Stimulated activated memory B cell treated with anti-CD40 and anti-IgM and Interleukin-4, amounts not matched to agents 10 μg/mL and 1 μg/mL and 100 μg/mL, for 72 hours (primary cell): ENCODE results near the gene SLC49A3.
A peak's percentile ranks its signal among the peaks of the same experiment; 100 is the strongest.
"Not testable (repeated sequence)": the region's sequence is repeated elsewhere in the genome, so short reads cannot be mapped to it uniquely, and the experiment has no call there.

Source experiments
- ATAC-seq: fragments of 150-1000 bp; cut with Tn5 transposase; 2 replicates; pipeline ENCODE4 v1.10.0; 2021
- H3K27ac Mint-ChIP-seq: one replicate; pipeline ENCODE4 v1.8.0; 2022; ENCODE audit warnings: mild to moderate bottlenecking, mixed read lengths
- H3K27me3 Mint-ChIP-seq: one replicate; pipeline ENCODE4 v1.8.0; 2022; ENCODE audit warnings: mixed read lengths
- H3K36me3 Mint-ChIP-seq: one replicate; pipeline ENCODE4 v1.8.0; 2022; ENCODE audit warnings: mixed read lengths
- H3K4me1 Mint-ChIP-seq: one replicate; pipeline ENCODE4 v1.8.0; 2022; ENCODE audit warnings: mixed read lengths
- H3K4me3 Mint-ChIP-seq: one replicate; pipeline ENCODE4 v1.8.0; 2022; ENCODE audit warnings: mild to moderate bottlenecking, moderate library complexity, mixed read lengths
- H3K9me3 Mint-ChIP-seq: one replicate; pipeline ENCODE4 v1.8.0; 2022; ENCODE audit warnings: mixed read lengths

SLC49A3 gene

GRCh38 chr4:710116-710515, 21.2 kb upstream of the SLC49A3 start:
- H3K27ac Mint-ChIP-seq = no peak overlapping the region
- peaks cover 21% of the 10 kb centered on the region for H3K36me3 Mint-ChIP-seq
- H3K27me3 Mint-ChIP-seq = no peaks in the 10 kb centered on the region
- H3K4me1 Mint-ChIP-seq = peaks cover 55% of the 10 kb centered on the region
- no peaks in the 10 kb centered on the region for H3K9me3 Mint-ChIP-seq
- ATAC-seq = no peak
- H3K4me3 Mint-ChIP-seq = no peak overlapping the region

GRCh38 chr4:709348-709747, 20.4 kb upstream of the SLC49A3 start:
- Mint-ChIP-seq H3K4me3 (no peak overlapping the region), H3K36me3 (peaks cover 18% of the 10 kb centered on the region), H3K27me3 (no peaks in the 10 kb centered on the region), H3K4me1 (peaks cover 56% of the 10 kb centered on the region), H3K27ac (no peak overlapping the region), H3K9me3 (no peaks in the 10 kb centered on the region)
- no peak for ATAC-seq

- no peak overlapping the region for H3K4me3 Mint-ChIP-seq
- no peak overlapping the region for H3K27ac Mint-ChIP-seq
- peaks cover 56% of the 10 kb centered on the region for H3K4me1 Mint-ChIP-seq
- H3K9me3 Mint-ChIP-seq = no peaks in the 10 kb centered on the region
- no peak for ATAC-seq
- H3K36me3 Mint-ChIP-seq = peaks cover 17% of the 10 kb centered on the region
- no peaks in the 10 kb centered on the region for H3K27me3 Mint-ChIP-seq
Observed at GRCh38 chr4:708631-708933, 19.6 kb upstream of the SLC49A3 start.

GRCh38 chr4:707929-708630, 19.1 kb upstream of the SLC49A3 start:
- H3K27ac Mint-ChIP-seq = no peak overlapping the region
- H3K4me1 Mint-ChIP-seq = peaks cover 54% of the 10 kb centered on the region
- no peaks in the 10 kb centered on the region for H3K27me3 Mint-ChIP-seq
- no peak for ATAC-seq
- H3K4me3 Mint-ChIP-seq = no peak overlapping the region
- peaks cover 17% of the 10 kb centered on the region for H3K36me3 Mint-ChIP-seq
- no peaks in the 10 kb centered on the region for H3K9me3 Mint-ChIP-seq

GRCh38 chr4:706834-707598, 18.1 kb upstream of the SLC49A3 start:
- Mint-ChIP-seq H3K4me1 (peaks cover 49% of the 10 kb centered on the region), H3K9me3 (no peaks in the 10 kb centered on the region), H3K4me3 (peak overlapping the region; percentile 21), H3K36me3 (peaks cover 17% of the 10 kb centered on the region), H3K27ac (no peak overlapping the region), H3K27me3 (no peaks in the 10 kb centered on the region)
- no peak for ATAC-seq

GRCh38 chr4:706083-706633, 17.2 kb upstream of the SLC49A3 start:
- ATAC-seq = not testable (repeated sequence)
- H3K27ac Mint-ChIP-seq = peak overlapping the region; percentile 87

GRCh38 chr4:705278-706082, 16.5 kb upstream of the SLC49A3 start, which contains the start of gene PCGF3:
Gene PCGF3 (plus strand): TSS chr4:705832. CDS start chr4:733681, 27,849 bp downstream.
- H3K27ac Mint-ChIP-seq = peak within 1 kb of the TSS; percentile 87
- peaks cover 51% of the 10 kb centered on the region for H3K4me1 Mint-ChIP-seq
- H3K36me3 Mint-ChIP-seq = peaks cover 11% of the 10 kb centered on the region
- no peaks in the 10 kb centered on the region for H3K27me3 Mint-ChIP-seq
- ATAC-seq = peak; percentile 97
- H3K4me3 Mint-ChIP-seq = peak within 1 kb of the TSS; percentile 91
- peaks cover 3% of the 10 kb centered on the region for H3K9me3 Mint-ChIP-seq

More at GRCh38 chr4:706083-706633, 17.2 kb upstream of the SLC49A3 start:
- H3K9me3 Mint-ChIP-seq, H3K27me3 Mint-ChIP-seq: not testable (repeated sequence)
- H3K4me3 Mint-ChIP-seq = peak overlapping the region; percentile 91
- peaks cover 17% of the 10 kb centered on the region for H3K36me3 Mint-ChIP-seq
- H3K4me1 Mint-ChIP-seq = peaks cover 49% of the 10 kb centered on the region

- H3K27me3 Mint-ChIP-seq = no peaks in the 10 kb centered on the region
- ATAC-seq = no peak
- H3K36me3 Mint-ChIP-seq = peaks cover 5% of the 10 kb centered on the region
- peaks cover 3% of the 10 kb centered on the region for H3K9me3 Mint-ChIP-seq
- H3K4me1 Mint-ChIP-seq = peaks cover 51% of the 10 kb centered on the region
- H3K27ac Mint-ChIP-seq = peak overlapping the region; percentile 87
- H3K4me3 Mint-ChIP-seq = peak overlapping the region; percentile 91
Observed at GRCh38 chr4:704971-705277, 16.0 kb upstream of the SLC49A3 start.

GRCh38 chr4:704198-704891, 15.4 kb upstream of the SLC49A3 start:
- no peaks in the 10 kb centered on the region for H3K36me3 Mint-ChIP-seq
- ATAC-seq = peak; percentile 1
- peak overlapping the region; percentile 91 for H3K4me3 Mint-ChIP-seq
- no peaks in the 10 kb centered on the region for H3K27me3 Mint-ChIP-seq
- peaks cover 3% of the 10 kb centered on the region for H3K9me3 Mint-ChIP-seq
- H3K4me1 Mint-ChIP-seq = peaks cover 51% of the 10 kb centered on the region
- H3K27ac Mint-ChIP-seq = peak overlapping the region; percentile 87

- H3K27me3 Mint-ChIP-seq = no peaks in the 10 kb centered on the region
- H3K4me1 Mint-ChIP-seq = peaks cover 51% of the 10 kb centered on the region
- H3K4me3 Mint-ChIP-seq = no peak overlapping the region
- H3K36me3 Mint-ChIP-seq = no peaks in the 10 kb centered on the region
- ATAC-seq = no peak
- H3K27ac Mint-ChIP-seq = no peak overlapping the region
- peaks cover 3% of the 10 kb centered on the region for H3K9me3 Mint-ChIP-seq
Observed at GRCh38 chr4:703336-704197, 14.6 kb upstream of the SLC49A3 start.

- Mint-ChIP-seq H3K36me3 (no peaks in the 10 kb centered on the region), H3K27me3 (no peaks in the 10 kb centered on the region), H3K27ac (no peak overlapping the region), H3K4me1 (peaks cover 49% of the 10 kb centered on the region), H3K4me3 (no peak overlapping the region), H3K9me3 (peaks cover 3% of the 10 kb centered on the region)
- no peak for ATAC-seq
Observed at GRCh38 chr4:702618-703048, 13.7 kb upstream of the SLC49A3 start.

- Mint-ChIP-seq H3K27ac (peak overlapping the region; percentile 85), H3K9me3 (peaks cover 6% of the 10 kb centered on the region)
Observed at GRCh38 chr4:700587-701264, 11.8 kb upstream of the SLC49A3 start.

GRCh38 chr4:699816-700580, 11.0 kb upstream of the SLC49A3 start:
- ATAC-seq = no peak
- peaks cover 37% of the 10 kb centered on the region for H3K4me1 Mint-ChIP-seq
- H3K27ac Mint-ChIP-seq = peak overlapping the region; percentile 85
- H3K27me3 Mint-ChIP-seq = no peaks in the 10 kb centered on the region
- peaks cover 6% of the 10 kb centered on the region for H3K9me3 Mint-ChIP-seq
- H3K4me3 Mint-ChIP-seq = no peak overlapping the region
- no peaks in the 10 kb centered on the region for H3K36me3 Mint-ChIP-seq

More at GRCh38 chr4:700587-701264, 11.8 kb upstream of the SLC49A3 start:
- no peaks in the 10 kb centered on the region for H3K36me3 Mint-ChIP-seq
- peaks cover 43% of the 10 kb centered on the region for H3K4me1 Mint-ChIP-seq
- no peaks in the 10 kb centered on the region for H3K27me3 Mint-ChIP-seq
- H3K4me3 Mint-ChIP-seq = no peak overlapping the region
- no peak for ATAC-seq
